Neuronal stem cell (in vitro differentiated cells): ENCODE measurements around the gene ACACA.

Experiments
- DNase-seq: peaks from one replicate; pipeline ENCODE4 v3.0.0-alpha.2; 2013; ENCODE audit warnings: low spot score
- H2AFZ ChIP-seq: one replicate; pipeline ENCODE4 v1.6.1; 2013; ENCODE audit warnings: mild to moderate bottlenecking, low read length, inconsistent platforms
- H2AK5ac ChIP-seq: 2 replicates; pipeline ENCODE4 v1.6.1; 2013; ENCODE audit warnings: low read depth, mild to moderate bottlenecking, inconsistent platforms, low read length, moderate library complexity, mixed read lengths
- H2BK120ac ChIP-seq: 2 replicates; pipeline ENCODE4 v1.6.1; 2013; ENCODE audit warnings: low read depth, mild to moderate bottlenecking, inconsistent platforms, low read length, moderate library complexity, mixed read lengths
- H2BK12ac ChIP-seq: one replicate; pipeline ENCODE4 v1.6.1; 2013; ENCODE audit warnings: low read length, inconsistent platforms
- H2BK15ac ChIP-seq: 2 replicates; pipeline ENCODE4 v1.6.1; 2013; ENCODE audit warnings: mild to moderate bottlenecking, low read length, inconsistent platforms, mixed read lengths
- H2BK5ac ChIP-seq: one replicate; pipeline ENCODE4 v1.6.1; 2013; ENCODE audit warnings: inconsistent platforms, mild to moderate bottlenecking, low read length, moderate library complexity
- H3K14ac ChIP-seq: one replicate; pipeline ENCODE4 v1.6.1; 2013; ENCODE audit warnings: low read length, inconsistent platforms
- H3K18ac ChIP-seq: 2 replicates; pipeline ENCODE4 v1.6.1; 2013; ENCODE audit warnings: low read length, inconsistent platforms
- H3K23ac ChIP-seq: 2 replicates; pipeline ENCODE4 v1.6.1; 2013; ENCODE audit warnings: low read depth, mild to moderate bottlenecking, mixed read lengths, low read length, inconsistent platforms; ENCODE audit not compliant: poor library complexity
- H3K27ac ChIP-seq: replicated peaks from 3 replicates; pipeline ENCODE4 v1.5.1; 2013; ENCODE audit warnings: low read length, inconsistent platforms
- H3K27me3 ChIP-seq, 3 experiments: 2 replicates each; pipeline ENCODE4 v1.6.1; 2013; ENCODE audit warnings: low read length in 3 of 3, mild to moderate bottlenecking in 2 of 3, inconsistent platforms in 1 of 3, low read depth in 1 of 3, mixed read lengths in 1 of 3, moderate library complexity in 1 of 3; ENCODE audit not compliant: control insufficient read depth in 3 of 3, insufficient read depth in 3 of 3
- H3K36me3 ChIP-seq, 2 donors: replicated peaks in 1 of 2; 2 replicates each; pipeline ENCODE4 v1.6.1; 2013; ENCODE audit warnings: low read length in 2 of 2; ENCODE audit not compliant: control insufficient read depth in 2 of 2, insufficient read depth in 2 of 2
- H3K4ac ChIP-seq: 2 replicates; pipeline ENCODE4 v1.6.1; 2013; ENCODE audit warnings: inconsistent platforms, mild to moderate bottlenecking, low read length, moderate library complexity
- H3K4me1 ChIP-seq, 2 donors: 1 replicate in 1 of 2; 2 replicates in 1 of 2; pipeline ENCODE4 v1.6.1; 2013; ENCODE audit warnings: low read length in 2 of 2, low read depth in 1 of 2; ENCODE audit not compliant: control insufficient read depth in 2 of 2, insufficient read depth in 1 of 2
- H3K4me2 ChIP-seq: one replicate; pipeline ENCODE4 v1.6.1; 2013; ENCODE audit warnings: mild to moderate bottlenecking, low read length, inconsistent platforms; ENCODE audit not compliant: insufficient read depth, poor library complexity, severe bottlenecking
- H3K4me3 ChIP-seq, 2 donors: 2 replicates each; pipeline ENCODE4 v1.5.1; 2013; ENCODE audit warnings: low read length in 2 of 2, mild to moderate bottlenecking in 2 of 2, inconsistent platforms in 1 of 2, moderate library complexity in 1 of 2
- H3K79me1 ChIP-seq: one replicate; pipeline ENCODE4 v1.6.1; 2013; ENCODE audit warnings: low read depth, mild to moderate bottlenecking, inconsistent platforms, low read length, moderate library complexity
- H3K9ac ChIP-seq: one replicate; pipeline ENCODE4 v1.6.1; 2013; ENCODE audit warnings: mild to moderate bottlenecking, low read depth, low read length, inconsistent platforms; ENCODE audit not compliant: poor library complexity
- H3K9me3 ChIP-seq, 2 donors: replicated peaks in 1 of 2; 2 replicates each; pipeline versions ENCODE3 to v1.6.1; 2013; ENCODE audit warnings: low read length in 2 of 2, mild to moderate bottlenecking in 2 of 2, inconsistent platforms in 1 of 2, low read depth in 1 of 2, mixed read lengths in 1 of 2, moderate library complexity in 1 of 2; ENCODE audit not compliant: control insufficient read depth in 2 of 2, insufficient read depth in 1 of 2
- H4K8ac ChIP-seq: one replicate; pipeline ENCODE4 v1.6.1; 2013; ENCODE audit warnings: low read depth, mild to moderate bottlenecking, inconsistent platforms, low read length, moderate library complexity
- H4K91ac ChIP-seq: one replicate; pipeline ENCODE4 v1.6.1; 2013; ENCODE audit warnings: low read length, low read depth, mild to moderate bottlenecking, inconsistent platforms; ENCODE audit not compliant: poor library complexity
- WGBS, 2 donors: extraction: QIAGEN DNeasy Blood & Tissue Kit; methylation state at CpG; one replicate each; pipeline ENCODE4 v1.1.7; 2013; ENCODE audit warnings: missing lambda C conversion rate in 2 of 2, mixed read lengths in 1 of 2; ENCODE audit not compliant: insufficient read length in 2 of 2, insufficient replicate concordance in 1 of 2; ENCODE audit errors: extremely low coverage in 2 of 2; 5-methylcytosine and 5-hydroxymethylcytosine counted together

Gene ACACA

GRCh38 chr17:37422971-37423625, 16.5 kb upstream of the ACACA start:
- Histone ChIP-seq H3K9ac (no peak overlapping the region), H3K79me1 (no peaks in the 10 kb centered on the region), H4K91ac (no peak overlapping the region), H2AFZ (no peak overlapping the region), H3K4me2 (no peak overlapping the region), H3K4me1 (no peaks in the 10 kb centered on the region), H3K4ac (no peak overlapping the region), H3K9me3 (no peaks in the 10 kb centered on the region), H2BK15ac (no peak overlapping the region), H3K23ac (no peak overlapping the region), H2BK12ac (no peak overlapping the region), H3K36me3 (peaks cover 4 to 90% of the 10 kb centered on the region in 2 donors), H2BK5ac (no peak overlapping the region), H2BK120ac (no peak overlapping the region), H4K8ac (no peak overlapping the region), H3K4me3 (no peak overlapping the region), H3K27ac (no peak overlapping the region), H2AK5ac (no peak overlapping the region), H3K27me3 (no peaks in the 10 kb centered on the region), H3K14ac (no peak overlapping the region), H3K18ac (no peak overlapping the region)
- no peak for DNase-seq
- WGBS, 2 donors: no CpG with 5 or more reads among the region's 4 CpGs

- no peak overlapping the region for H3K4me2 ChIP-seq
- no peak overlapping the region for H2BK5ac ChIP-seq
- no peak for DNase-seq
- no peak overlapping the region for H4K91ac ChIP-seq
- no peak overlapping the region for H3K27ac ChIP-seq
- H2BK120ac ChIP-seq: no peak overlapping the region
- no peak overlapping the region for H3K4me3 ChIP-seq
- H2BK15ac ChIP-seq: no peak overlapping the region
- H3K4ac ChIP-seq: no peak overlapping the region
- H3K27me3 ChIP-seq: no peaks in the 10 kb centered on the region
- H3K23ac ChIP-seq: no peak overlapping the region
- no peak overlapping the region for H2AK5ac ChIP-seq
- H3K79me1 ChIP-seq: no peaks in the 10 kb centered on the region
- no peak overlapping the region for H3K14ac ChIP-seq
- no peak overlapping the region for H2BK12ac ChIP-seq
- peaks cover 4 to 89% of the 10 kb centered on the region in 2 donors for H3K36me3 ChIP-seq
- H3K9me3 ChIP-seq: peaks cover 0 to 8% of the 10 kb centered on the region in 2 donors
- H3K18ac ChIP-seq: no peak overlapping the region
- no CpG with 5 or more reads among the region's 2 CpGs for WGBS, 2 donors
- H4K8ac ChIP-seq: no peak overlapping the region
- H3K9ac ChIP-seq: no peak overlapping the region
- no peak overlapping the region for H2AFZ ChIP-seq
- no peaks in the 10 kb centered on the region for H3K4me1 ChIP-seq
These were observed 11.2 kb upstream of the ACACA start for GRCh38 chr17:37417852-37418251.

- no peak overlapping the region for H4K91ac ChIP-seq
- H3K9me3 ChIP-seq: peaks cover 0 to 8% of the 10 kb centered on the region in 2 donors
- H2BK120ac ChIP-seq: no peak overlapping the region
- peaks cover 6 to 95% of the 10 kb centered on the region in 2 donors for H3K36me3 ChIP-seq
- no peak overlapping the region for H2BK12ac ChIP-seq
- H3K27me3 ChIP-seq: no peaks in the 10 kb centered on the region
- no peak overlapping the region for H2AFZ ChIP-seq
- no peak overlapping the region for H3K4me2 ChIP-seq
- H3K9ac ChIP-seq: no peak overlapping the region
- no peak overlapping the region for H3K4ac ChIP-seq
- H3K18ac ChIP-seq: no peak overlapping the region
- H3K27ac ChIP-seq: no peak overlapping the region
- no peaks in the 10 kb centered on the region for H3K79me1 ChIP-seq
- H2AK5ac ChIP-seq: no peak overlapping the region
- H2BK15ac ChIP-seq: no peak overlapping the region
- H3K4me1 ChIP-seq: no peaks in the 10 kb centered on the region
- H3K23ac ChIP-seq: no peak overlapping the region
- no peak for DNase-seq
- no peak overlapping the region for H4K8ac ChIP-seq
- no peak overlapping the region for H3K14ac ChIP-seq
- WGBS, 2 donors: no CpG with 5 or more reads among the region's 7 CpGs
- no peak overlapping the region for H3K4me3 ChIP-seq
- no peak overlapping the region for H2BK5ac ChIP-seq
These were observed 7.4 kb upstream of the ACACA start for GRCh38 chr17:37413875-37414519.

GRCh38 chr17:37410357-37410756, 3.7 kb upstream of the ACACA start:
- H3K27me3 ChIP-seq: no peaks in the 10 kb centered on the region
- no peak overlapping the region for H2BK12ac ChIP-seq
- no peak overlapping the region for H3K4me2 ChIP-seq
- peaks cover 3% of the 10 kb centered on the region for H3K79me1 ChIP-seq
- no peak overlapping the region for H3K4ac ChIP-seq
- H2BK120ac ChIP-seq: no peak overlapping the region
- H3K23ac ChIP-seq: no peak overlapping the region
- DNase-seq: no peak
- H2AFZ ChIP-seq: no peak overlapping the region
- WGBS, 2 donors: 100% methylated on average over 1 of the region's 3 CpGs; no CpG with 5 or more reads in 1 of the 2 donors
- H3K9me3 ChIP-seq: peaks cover 0 to 8% of the 10 kb centered on the region in 2 donors
- no peak overlapping the region for H3K4me3 ChIP-seq
- H3K18ac ChIP-seq: no peak overlapping the region
- H2BK15ac ChIP-seq: no peak overlapping the region
- no peaks in the 10 kb centered on the region for H3K4me1 ChIP-seq
- no peak overlapping the region for H3K27ac ChIP-seq
- H2BK5ac ChIP-seq: no peak overlapping the region
- no peak overlapping the region for H2AK5ac ChIP-seq
- H3K36me3 ChIP-seq: peaks cover 6 to 72% of the 10 kb centered on the region in 2 donors
- H4K91ac ChIP-seq: no peak overlapping the region
- no peak overlapping the region for H3K9ac ChIP-seq
- no peak overlapping the region for H4K8ac ChIP-seq
- H3K14ac ChIP-seq: no peak overlapping the region
